GM18858 (cell line): ENCODE measurements around the gene CD44.
"Not testable (repeated sequence)": the region's sequence is repeated elsewhere in the genome, so short reads cannot be mapped to it uniquely, and the experiment has no call there.

Experiments
- ATAC-seq: cut with Tn5 transposase; IDR thresholded peaks from one replicate; pipeline ENCODE4 v1.9.1; 2021; ENCODE audit not compliant: unreplicated experiment

Gene CD44

GRCh38 chr11:35138943-35139721 is at the start of gene CD44:
Gene CD44, plus strand, starts transcription at chr11:35139171. Its CDS starts 133 bp downstream, at chr11:35139304.
- ATAC-seq: peak; percentile 32

- peak; percentile 79 for ATAC-seq
Observed at GRCh38 chr11:35089666-35090065, 49.3 kb upstream of the CD44 start.

- peak; percentile 28 for ATAC-seq
Observed at GRCh38 chr11:35090125-35090524, 48.8 kb upstream of the CD44 start.

GRCh38 chr11:35090991-35091390 is 48.0 kb upstream of the CD44 start:
- not testable (repeated sequence) for ATAC-seq

GRCh38 chr11:35096723-35097122 is 42.2 kb upstream of the CD44 start:
- no peak for ATAC-seq

GRCh38 chr11:35097814-35098455 is 41.0 kb upstream of the CD44 start:
- ATAC-seq: no peak

- no peak for ATAC-seq
Observed at GRCh38 chr11:35098855-35099254, 40.1 kb upstream of the CD44 start.

- no peak for ATAC-seq
Observed at GRCh38 chr11:35099278-35100012, 39.5 kb upstream of the CD44 start.

- ATAC-seq: no peak
Observed at GRCh38 chr11:35100013-35100383, 39.0 kb upstream of the CD44 start.

GRCh38 chr11:35101223-35101622 is 37.7 kb upstream of the CD44 start:
- no peak for ATAC-seq

- no peak for ATAC-seq
Observed at GRCh38 chr11:35102267-35102666, 36.7 kb upstream of the CD44 start.

GRCh38 chr11:35103366-35104208 is 35.4 kb upstream of the CD44 start:
- ATAC-seq: no peak

GRCh38 chr11:35104655-35105054 is 34.3 kb upstream of the CD44 start:
- no peak for ATAC-seq

GRCh38 chr11:35105319-35106079 is 33.5 kb upstream of the CD44 start:
- no peak for ATAC-seq

GRCh38 chr11:35106595-35106994 is 32.4 kb upstream of the CD44 start:
- ATAC-seq: peak; percentile 71

GRCh38 chr11:35107861-35108260 is 31.1 kb upstream of the CD44 start:
- ATAC-seq: no peak

- ATAC-seq: not testable (repeated sequence)
Observed at GRCh38 chr11:35108336-35108735, 30.6 kb upstream of the CD44 start.

- no peak for ATAC-seq
Observed at GRCh38 chr11:35109041-35109440, 29.9 kb upstream of the CD44 start.

- ATAC-seq: no peak
Observed at GRCh38 chr11:35109827-35110226, 29.1 kb upstream of the CD44 start.
